ENCODE results near the gene RNF215.

DNA sequence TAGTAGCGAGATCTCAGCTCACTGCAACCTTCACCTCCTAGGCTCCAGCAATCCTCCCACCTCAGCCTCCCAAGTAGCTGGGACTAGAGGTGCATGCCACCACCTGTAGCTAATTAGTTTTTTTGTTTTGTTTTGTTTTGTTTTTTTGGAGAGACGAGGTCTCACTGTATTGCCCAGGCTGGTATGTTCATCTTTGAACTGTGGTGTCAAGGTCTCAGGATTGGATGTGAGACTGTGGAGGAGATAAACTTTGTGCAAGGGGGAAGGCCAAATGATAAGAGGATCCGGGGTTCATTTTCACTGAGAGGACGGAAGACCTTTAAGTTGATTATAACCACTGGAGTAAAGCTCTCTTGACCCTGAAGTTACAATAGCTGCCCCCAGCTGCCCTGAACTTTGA is 18.5 kb upstream of the RNF215 start:
- TF ChIP-seq, protein P1, sequence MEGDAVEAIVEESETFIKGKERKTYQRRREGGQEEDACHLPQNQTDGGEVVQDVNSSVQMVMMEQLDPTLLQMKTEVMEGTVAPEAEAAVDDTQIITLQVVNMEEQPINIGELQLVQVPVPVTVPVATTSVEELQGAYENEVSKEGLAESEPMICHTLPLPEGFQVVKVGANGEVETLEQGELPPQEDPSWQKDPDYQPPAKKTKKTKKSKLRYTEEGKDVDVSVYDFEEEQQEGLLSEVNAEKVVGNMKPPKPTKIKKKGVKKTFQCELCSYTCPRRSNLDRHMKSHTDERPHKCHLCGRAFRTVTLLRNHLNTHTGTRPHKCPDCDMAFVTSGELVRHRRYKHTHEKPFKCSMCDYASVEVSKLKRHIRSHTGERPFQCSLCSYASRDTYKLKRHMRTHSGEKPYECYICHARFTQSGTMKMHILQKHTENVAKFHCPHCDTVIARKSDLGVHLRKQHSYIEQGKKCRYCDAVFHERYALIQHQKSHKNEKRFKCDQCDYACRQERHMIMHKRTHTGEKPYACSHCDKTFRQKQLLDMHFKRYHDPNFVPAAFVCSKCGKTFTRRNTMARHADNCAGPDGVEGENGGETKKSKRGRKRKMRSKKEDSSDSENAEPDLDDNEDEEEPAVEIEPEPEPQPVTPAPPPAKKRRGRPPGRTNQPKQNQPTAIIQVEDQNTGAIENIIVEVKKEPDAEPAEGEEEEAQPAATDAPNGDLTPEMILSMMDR (IDR thresholded peaks at IDR 0.05; ENCODE audit: poor library complexity), result no peak
- TF ChIP-seq EZH2phosphoT487 (IDR thresholded peaks at IDR 0.05; ENCODE audit: low read depth, severe bottlenecking, unreplicated experiment) (no peak), EZH2 (IDR thresholded peaks at IDR 0.05; ENCODE audit: borderline replicate concordance) (no peak)

Data from hepatocyte (in vitro differentiated cells).